IMR-90 (cell line): ENCODE measurements around the gene OR52J3.

Experiments
- CEBPB ChIP-seq: IDR thresholded peaks from 2 replicates; pipeline ENCODE4 v1.6.1; 2012; ENCODE audit warnings: low read depth, low read length, improper control_type of control experiment
- CTCF ChIP-seq: conservative IDR thresholded peaks from 2 replicates; pipeline ENCODE4 v1.5.1; 2012; ENCODE audit warnings: mild to moderate bottlenecking, low read depth, low read length, improper control_type of control experiment
- ELK1 ChIP-seq: fragments of 150-350 bp; IDR thresholded peaks from 2 replicates; pipeline ENCODE4 v1.6.1; 2016; ENCODE audit warnings: low read depth, mild to moderate bottlenecking, low read length, moderate library complexity, borderline replicate concordance
- FOS ChIP-seq: fragments of 150-350 bp; IDR thresholded peaks from 2 replicates; pipeline ENCODE4 v1.6.1; 2016; ENCODE audit warnings: low read depth, low read length
- MAFK ChIP-seq: IDR thresholded peaks from 2 replicates; pipeline ENCODE4 v1.6.1; 2012; ENCODE audit warnings: low read depth, low read length, improper control_type of control experiment
- MAZ ChIP-seq: IDR thresholded peaks from 2 replicates; pipeline ENCODE4 v1.6.1; 2012; ENCODE audit warnings: low read depth, mild to moderate bottlenecking, low read length, improper control_type of control experiment, moderate library complexity, borderline replicate concordance
- POLR2A ChIP-seq: IDR thresholded peaks from 2 replicates; pipeline ENCODE4 v1.6.1; 2012; ENCODE audit warnings: mild to moderate bottlenecking, low read depth, low read length
- RAD21 ChIP-seq: IDR thresholded peaks from 2 replicates; pipeline ENCODE4 v1.6.1; 2012; ENCODE audit warnings: low read length, improper control_type of control experiment
- RCOR1 ChIP-seq: IDR thresholded peaks from 2 replicates; pipeline ENCODE4 v1.6.1; 2012; ENCODE audit warnings: mild to moderate bottlenecking, low read length, improper control_type of control experiment; ENCODE audit not compliant: insufficient replicate concordance
- RFX5 ChIP-seq: IDR thresholded peaks from 2 replicates; pipeline ENCODE4 v1.8.0; 2012; ENCODE audit warnings: low read depth, mild to moderate bottlenecking, low read length, moderate library complexity
- SMC3 ChIP-seq: fragments of 150-350 bp; IDR thresholded peaks from 2 replicates; pipeline ENCODE4 v1.6.1; 2016; ENCODE audit warnings: low read depth, mild to moderate bottlenecking, antibody characterized with exemption, low read length, moderate library complexity

GRCh38 chr11:5038341-5038740 is 8.0 kb upstream of the OR52J3 start:
- TF ChIP-seq CTCF (no peak), POLR2A (no peak), FOS (no peak), SMC3 (no peak), RFX5 (no peak), MAZ (no peak), MAFK (no peak), CEBPB (no peak), RAD21 (no peak), RCOR1 (no peak), ELK1 (no peak)
